D341Med (cell line): Measurements from ENCODE around the gene EIF3B.
"Not testable (repeated sequence)": the region's sequence is repeated elsewhere in the genome, so short reads cannot be mapped to it uniquely, and the experiment has no call there.

ENCODE experiments used
- DNase-seq: peaks from one replicate; pipeline ENCODE4 v3.0.0; 2012; ENCODE audit warnings: low spot score

EIF3B gene

GRCh38 chr7:2347351-2348063, 7.1 kb upstream of the EIF3B start:
- not testable (repeated sequence) for DNase-seq

- DNase-seq: no peak
Measured at GRCh38 chr7:2350055-2350454, 4.6 kb upstream of the EIF3B start.

- DNase-seq: no peak
Measured at GRCh38 chr7:2350861-2351260, 3.8 kb upstream of the EIF3B start.

- DNase-seq: no peak
Measured at GRCh38 chr7:2353113-2353935, 1.3 kb upstream of the EIF3B start.

GRCh38 chr7:2353936-2354185, 766 bp upstream of the EIF3B start:
- DNase-seq: peak; percentile 97

GRCh38 chr7:2354939-2355704, 495 bp downstream of the EIF3B start:
- DNase-seq: peak; percentile 41

- no peak for DNase-seq
Measured at GRCh38 chr7:2355705-2356008, 1.0 kb downstream of the EIF3B start.

- no peak for DNase-seq
Measured at GRCh38 chr7:2357165-2357564, 2.5 kb downstream of the EIF3B start.

GRCh38 chr7:2357571-2357970, 2.9 kb downstream of the EIF3B start:
- DNase-seq: no peak

GRCh38 chr7:2358968-2359527, 4.4 kb downstream of the EIF3B start:
- no peak for DNase-seq

GRCh38 chr7:2359610-2360009, 5.0 kb downstream of the EIF3B start:
- DNase-seq: no peak

- DNase-seq: no peak
Measured at GRCh38 chr7:2360796-2361195, 6.2 kb downstream of the EIF3B start.

GRCh38 chr7:2362385-2363088, 7.9 kb downstream of the EIF3B start:
- DNase-seq: no peak

- DNase-seq: no peak
Measured at GRCh38 chr7:2369139-2369538, 14.5 kb downstream of the EIF3B start.

- DNase-seq: no peak
Measured at GRCh38 chr7:2371329-2371728, 16.7 kb downstream of the EIF3B start.

- no peak for DNase-seq
Measured at GRCh38 chr7:2372724-2373123, 18.1 kb downstream of the EIF3B start.

- peak; percentile 54 for DNase-seq
Measured at GRCh38 chr7:2373124-2373556, 18.5 kb downstream of the EIF3B start.

GRCh38 chr7:2373646-2374045, 19.0 kb downstream of the EIF3B start:
- no peak for DNase-seq

- no peak for DNase-seq
Measured at GRCh38 chr7:2374401-2374800, 19.8 kb downstream of the EIF3B start.

- peak; percentile 56 for DNase-seq
Measured at GRCh38 chr7:2374830-2375728, 20.5 kb downstream of the EIF3B start.
